GM12878 (cell line): ENCODE results near the gene PCNP. TPM values are rescaled to one million over a fixed set of nuclear protein-coding genes. Genes with fewer than 3 reads are reported as not detected.

ENCODE experiments used
- BHLHE40 ChIP-seq, 2 experiments: fragments of 450-650 bp in 1 of 2; IDR thresholded peaks; 2 replicates each; pipeline ENCODE4 v1.6.1; 2011 to 2017; ENCODE audit warnings: low read depth in 2 of 2, borderline replicate concordance in 1 of 2, improper control_type of control experiment in 1 of 2, low read length in 1 of 2, mild to moderate bottlenecking in 1 of 2
- BMI1 ChIP-seq: fragments of 450-650 bp; IDR thresholded peaks from 2 replicates; pipeline ENCODE4 v1.6.1; 2016; ENCODE audit warnings: mild to moderate bottlenecking, moderate library complexity, borderline replicate concordance
- BRCA1 ChIP-seq: IDR thresholded peaks from 2 replicates; pipeline ENCODE4 v1.6.1; 2011; ENCODE audit warnings: low read depth, low read length, improper control_type of control experiment
- CREB1 ChIP-seq: IDR thresholded peaks from 2 replicates; pipeline ENCODE4 v1.6.1; 2012; ENCODE audit warnings: low read depth, mild to moderate bottlenecking, inconsistent platforms
- EED ChIP-seq: sonication (generic); IDR thresholded peaks from 2 replicates; pipeline ENCODE4 v1.6.1; 2016; ENCODE audit warnings: antibody characterized with exemption, low read depth
- HCFC1 ChIP-seq: fragments of 150-350 bp; IDR thresholded peaks from 2 replicates; pipeline ENCODE4 v1.6.1; 2014; ENCODE audit warnings: low read length
- HDAC6 ChIP-seq: fragments of 200-600 bp; sonication (generic); IDR thresholded peaks from one replicate; pipeline ENCODE4 v1.8.0; 2017; ENCODE audit warnings: antibody characterized with exemption; ENCODE audit not compliant: unreplicated experiment
- IRF4 ChIP-seq: IDR thresholded peaks from 2 replicates; pipeline ENCODE4 v1.6.1; 2011; ENCODE audit warnings: low read depth, low read length
- MEF2A ChIP-seq: IDR thresholded peaks from 2 replicates; pipeline ENCODE4 v1.6.1; 2011; ENCODE audit warnings: low read depth, mild to moderate bottlenecking, low read length, moderate library complexity; ENCODE audit not compliant: insufficient read depth
- MTA3 ChIP-seq: IDR thresholded peaks from 2 replicates; pipeline ENCODE4 v1.6.1; 2012; ENCODE audit warnings: low read length, inconsistent platforms, borderline replicate concordance
- NFYA ChIP-seq: IDR thresholded peaks from 2 replicates; pipeline ENCODE4 v1.6.1; 2011; ENCODE audit warnings: low read depth, mild to moderate bottlenecking, low read length, improper control_type of control experiment, borderline replicate concordance
- NR2F1 ChIP-seq: fragments of 450-650 bp; conservative IDR thresholded peaks from 2 replicates; pipeline ENCODE4 v1.6.1; 2017; ENCODE audit warnings: mild to moderate bottlenecking
- RCOR1 ChIP-seq: conservative IDR thresholded peaks from 2 replicates; pipeline ENCODE4 v1.6.1; 2012; ENCODE audit warnings: low read depth, low read length, improper control_type of control experiment
- SMAD5 ChIP-seq: IDR thresholded peaks from 2 replicates; pipeline ENCODE4 v1.6.1; 2016; ENCODE audit warnings: antibody characterized with exemption, low read depth
- SMARCA5 ChIP-seq: fragments of 450-650 bp; IDR thresholded peaks from 2 replicates; pipeline ENCODE4 v1.6.1; 2017; ENCODE audit warnings: mild to moderate bottlenecking
- SMC3 ChIP-seq: IDR thresholded peaks from 2 replicates; pipeline ENCODE4 v1.6.1; 2011; ENCODE audit warnings: low read length, improper control_type of control experiment, borderline replicate concordance
- SP1 ChIP-seq: IDR thresholded peaks from one replicate; pipeline ENCODE4 v1.6.1; 2011; ENCODE audit warnings: low read depth, low read length
- SREBF2 ChIP-seq: IDR thresholded peaks from 2 replicates; pipeline ENCODE4 v1.6.1; 2012; ENCODE audit warnings: mild to moderate bottlenecking, low read length
- TCF12 ChIP-seq: IDR thresholded peaks from 2 replicates; pipeline ENCODE4 v1.6.1; 2011; ENCODE audit warnings: low read depth, mild to moderate bottlenecking, low read length
- TCF7 ChIP-seq: IDR thresholded peaks from 2 replicates; pipeline ENCODE4 v1.6.1; 2014; ENCODE audit warnings: antibody characterized with exemption, borderline replicate concordance
- ZBED1 ChIP-seq: IDR thresholded peaks from 2 replicates; pipeline ENCODE4 v1.6.1; 2016; ENCODE audit warnings: borderline replicate concordance
- ZNF207 ChIP-seq: fragments of 450-650 bp; IDR thresholded peaks from 2 replicates; pipeline ENCODE4 v1.6.1; 2014; ENCODE audit warnings: antibody characterized with exemption, mild to moderate bottlenecking, borderline replicate concordance
- polyA plus RNA-seq, 11 experiments: library from polyadenylated mRNA; depleted of rRNA in 4 of 11; unstranded in 6 of 11; stranded (reverse) in 5 of 11; fragments of >200 nt; fragmentation: Nextera tagmentation in 4 of 11; fragmentation: Illumina TruSeq in 1 of 11; extraction: Ambion mirVana in 4 of 11; extraction: Trizol in 1 of 11; gene quantifications; 1 replicate in 1 of 11; 2 replicates in 10 of 11; pipeline versions ENCODE4 v1.2.1 to v1.2.3, GENCODE V29; 2011 to 2016; ENCODE audit warnings: inconsistent platforms in 2 of 11, missing spikeins in 2 of 11, low read depth in 1 of 11
- total RNA-seq, 4 experiments: library from RNA; depleted of rRNA in 3 of 4; stranded (reverse); fragments of >200 nt in 3 of 4; fragmentation: Illumina TruSeq in 1 of 4; extraction: Trizol in 1 of 4; gene quantifications; 2 replicates each; pipeline versions ENCODE4 v1.2.1 to v1.2.3, GENCODE V29; 2013 to 2021
- TF ChIP-seq, protein P1 (sequence below): IDR thresholded peaks from 2 replicates; pipeline ENCODE4 v1.6.1; 2011; ENCODE audit warnings: borderline replicate concordance, low read depth, mild to moderate bottlenecking, moderate library complexity, low read length; ENCODE audit not compliant: insufficient read depth, poor library complexity, severe bottlenecking
- TF ChIP-seq, protein P2 (sequence below): IDR thresholded peaks from 2 replicates; pipeline ENCODE4 v1.6.1; 2011; ENCODE audit warnings: borderline replicate concordance, low read depth, mild to moderate bottlenecking, moderate library complexity, mixed read lengths, low read length; ENCODE audit not compliant: insufficient read depth; ENCODE audit errors: extremely low read length
- TF ChIP-seq, protein P3 (sequence below): IDR thresholded peaks from 2 replicates; pipeline ENCODE4 v1.6.1; 2012; ENCODE audit warnings: low read depth, low read length, improper control_type of control experiment

PCNP gene
- total and polyA plus RNA-seq, 10 of the 15 experiments (the other 5 are each of a cell fraction or from before 2014, with no cell fraction given): 49.8 to 179 (median 109) TPM

DNA sequence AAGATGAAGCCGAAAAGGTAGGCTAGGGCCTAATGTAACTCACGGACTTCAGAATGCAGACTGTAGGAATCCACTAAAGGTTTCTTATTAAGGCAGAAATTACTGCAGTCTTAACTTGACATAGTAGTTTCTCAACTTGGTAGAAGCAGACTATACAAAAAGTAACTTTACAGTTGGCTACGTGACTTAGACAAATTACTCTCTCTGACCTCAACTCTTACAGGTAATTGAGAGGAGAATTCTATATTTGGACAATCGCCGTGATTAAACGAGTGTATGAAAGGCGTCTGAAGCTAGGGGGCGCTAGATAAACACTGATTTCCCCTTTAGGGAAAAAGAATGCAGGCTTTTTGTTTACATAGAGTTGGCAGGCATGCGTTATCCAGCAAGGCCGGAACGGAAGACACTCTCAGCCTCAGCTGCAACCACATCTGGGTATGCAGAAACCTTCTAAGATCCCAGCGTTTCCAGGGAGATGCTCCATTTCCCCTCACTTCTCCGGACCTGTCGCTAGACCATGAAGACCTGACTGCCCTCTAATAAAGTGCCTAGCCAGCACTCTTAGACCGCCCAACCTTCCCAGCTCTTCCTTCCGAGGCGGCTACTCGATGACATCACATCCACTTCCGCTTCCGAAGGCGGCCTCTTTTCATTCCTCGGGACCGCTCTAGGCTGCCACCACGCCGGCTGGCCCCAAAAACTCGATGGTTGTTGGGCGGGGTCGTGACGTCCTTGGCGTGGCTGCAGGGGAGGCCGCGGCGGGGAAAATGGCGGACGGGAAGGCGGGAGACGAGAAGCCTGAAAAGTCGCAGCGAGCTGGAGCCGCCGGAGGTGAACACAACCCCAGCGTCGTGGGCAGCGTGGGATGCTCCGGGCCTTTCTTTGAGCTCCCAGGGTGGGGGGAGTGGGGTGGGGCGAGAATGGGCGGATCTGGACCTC is at the start of gene PCNP (continued):
- TF ChIP-seq MTA3 (no peak; the same call in 1 of the 2 replicates), BHLHE40 (IDR thresholded peaks at IDR 0.05; ENCODE audit: borderline replicate concordance in 1 of 2, low read depth in 2 of 2, low read length in 1 of 2) (peak in 1 of 2 experiments; percentile 30; a peak in 1 of 4 replicates), HDAC6 (peak; percentile 26), MEF2A (0 out of 2 replicates have a peak, but pooled peaks have one; percentile 40), CREB1 (peak; percentile 96), SMAD5 (0 out of 2 replicates have a peak, but pooled peaks have one; percentile 83), NFYA (no peak), BRCA1 (no peak), RCOR1 (no peak), NR2F1 (no peak; the same call in 1 of the 2 replicates), TCF7 (0 out of 2 replicates have a peak, but pooled peaks have one; percentile 30), BMI1 (no peak), SMARCA5 (no peak; the same call in 1 of the 2 replicates), ZNF207 (peak; percentile 92; the same call in 1 of the 2 replicates), TCF12 (peak; percentile 10; the same call in 1 of the 2 replicates), IRF4 (peak; percentile 40; the same call in 1 of the 2 replicates), SREBF2 (no peak), ZBED1 (peak; percentile 68; the same call in 1 of the 2 replicates), SMC3 (peak; percentile 57; the same call in 1 of the 2 replicates), EED (no peak), SP1 (no peak), HCFC1 (peak; percentile 69)
- TF ChIP-seq, protein P1, sequence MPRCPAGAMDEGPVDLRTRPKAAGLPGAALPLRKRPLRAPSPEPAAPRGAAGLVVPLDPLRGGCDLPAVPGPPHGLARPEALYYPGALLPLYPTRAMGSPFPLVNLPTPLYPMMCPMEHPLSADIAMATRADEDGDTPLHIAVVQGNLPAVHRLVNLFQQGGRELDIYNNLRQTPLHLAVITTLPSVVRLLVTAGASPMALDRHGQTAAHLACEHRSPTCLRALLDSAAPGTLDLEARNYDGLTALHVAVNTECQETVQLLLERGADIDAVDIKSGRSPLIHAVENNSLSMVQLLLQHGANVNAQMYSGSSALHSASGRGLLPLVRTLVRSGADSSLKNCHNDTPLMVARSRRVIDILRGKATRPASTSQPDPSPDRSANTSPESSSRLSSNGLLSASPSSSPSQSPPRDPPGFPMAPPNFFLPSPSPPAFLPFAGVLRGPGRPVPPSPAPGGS: peak; percentile 56
- TF ChIP-seq, protein P2, sequence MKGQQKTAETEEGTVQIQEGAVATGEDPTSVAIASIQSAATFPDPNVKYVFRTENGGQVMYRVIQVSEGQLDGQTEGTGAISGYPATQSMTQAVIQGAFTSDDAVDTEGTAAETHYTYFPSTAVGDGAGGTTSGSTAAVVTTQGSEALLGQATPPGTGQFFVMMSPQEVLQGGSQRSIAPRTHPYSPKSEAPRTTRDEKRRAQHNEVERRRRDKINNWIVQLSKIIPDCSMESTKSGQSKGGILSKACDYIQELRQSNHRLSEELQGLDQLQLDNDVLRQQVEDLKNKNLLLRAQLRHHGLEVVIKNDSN: no peak
- TF ChIP-seq, protein P3, sequence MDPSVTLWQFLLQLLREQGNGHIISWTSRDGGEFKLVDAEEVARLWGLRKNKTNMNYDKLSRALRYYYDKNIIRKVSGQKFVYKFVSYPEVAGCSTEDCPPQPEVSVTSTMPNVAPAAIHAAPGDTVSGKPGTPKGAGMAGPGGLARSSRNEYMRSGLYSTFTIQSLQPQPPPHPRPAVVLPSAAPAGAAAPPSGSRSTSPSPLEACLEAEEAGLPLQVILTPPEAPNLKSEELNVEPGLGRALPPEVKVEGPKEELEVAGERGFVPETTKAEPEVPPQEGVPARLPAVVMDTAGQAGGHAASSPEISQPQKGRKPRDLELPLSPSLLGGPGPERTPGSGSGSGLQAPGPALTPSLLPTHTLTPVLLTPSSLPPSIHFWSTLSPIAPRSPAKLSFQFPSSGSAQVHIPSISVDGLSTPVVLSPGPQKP: peak; percentile 71
